Kidney (tissue), 14 donors: ENCODE measurements around the gene CRYBA4. TPM values are rescaled to one million over a fixed set of nuclear protein-coding genes. Genes with fewer than 3 reads are reported as not detected.
A peak's percentile ranks its signal among the peaks of the same experiment; 100 is the strongest.

ENCODE experiments used
- DNase-seq, 5 donors: peaks; one replicate each; pipeline ENCODE4 v3.0.0-alpha.2; 2013 to 2020
- FAIRE-seq: peaks from 2 replicates; lab custom pipeline; 2012; peaks lifted over from hg19 to GRCh38; lab: Jason Lieb, UNC
- H3K27ac ChIP-seq, 2 donors: one replicate each; pipeline ENCODE4 v1.7.0; 2013; ENCODE audit warnings: low read depth in 2 of 2, low read length in 2 of 2, inconsistent platforms in 1 of 2
- H3K27me3 ChIP-seq: one replicate; pipeline ENCODE4 v1.7.1; 2013; ENCODE audit warnings: low read length, inconsistent platforms; ENCODE audit not compliant: control insufficient read depth, insufficient read depth
- H3K36me3 ChIP-seq, 3 donors: one replicate each; pipeline versions ENCODE4 v1.7.0 to v1.7.1; 2013; ENCODE audit warnings: low read length in 3 of 3, control low read depth in 1 of 3, inconsistent platforms in 1 of 3; ENCODE audit not compliant: insufficient read depth in 3 of 3, control insufficient read depth in 2 of 3
- H3K4me1 ChIP-seq, 3 donors: one replicate each; pipeline versions ENCODE4 v1.7.0 to v1.7.1; 2013; ENCODE audit warnings: low read length in 3 of 3, inconsistent platforms in 1 of 3, low read depth in 1 of 3; ENCODE audit not compliant: control insufficient read depth in 2 of 3, insufficient read depth in 2 of 3
- H3K4me3 ChIP-seq, 3 donors: one replicate each; pipeline versions ENCODE4 v1.7.0 to v1.8.1; 2013; ENCODE audit warnings: low read length in 3 of 3, control low read depth in 1 of 3, inconsistent platforms in 1 of 3
- H3K9ac ChIP-seq, 3 donors: one replicate each; pipeline versions ENCODE4 v1.7.0 to v1.7.1; 2013; ENCODE audit warnings: low read length in 3 of 3, control low read depth in 1 of 3, inconsistent platforms in 1 of 3
- H3K9me3 ChIP-seq, 3 donors: one replicate each; pipeline versions ENCODE4 v1.7.0 to v1.7.1; 2013; ENCODE audit warnings: low read length in 3 of 3, control low read depth in 1 of 3, inconsistent platforms in 1 of 3; ENCODE audit not compliant: control insufficient read depth in 2 of 3, insufficient read depth in 1 of 3
- intact Hi-C: fragments of 100-400 bp; cut with DNase I; formaldehyde crosslinking; loops from one replicate; pipeline ENCODE4 v1.11.1; 2022
- polyA plus RNA-seq: library from polyadenylated mRNA; stranded (reverse); fragments of 350-450 nt; fragmentation: Illumina TruSeq; extraction: RNeasy Lipid Tissue Mini Kit (QIAGEN cat#74804); gene quantifications from one replicate; pipeline ENCODE4 v1.2.3, GENCODE V29; 2014; ENCODE audit warnings: low read depth, low replicate concordance; ENCODE audit not compliant: insufficient read depth
- total RNA-seq: library from RNA; stranded (reverse); fragmentation: NEBNext Ultra II Directional; extraction: Animal tissue kit (Norgen Biotek cat#: 25700); gene quantifications from one replicate; pipeline ENCODE4 v1.2.1, GENCODE V29; 2021
- TF ChIP-seq, protein P1 (sequence below): IDR thresholded peaks from 3 replicates; pipeline ENCODE4 v1.5.1; 2012; ENCODE audit warnings: mild to moderate bottlenecking, moderate library complexity, borderline replicate concordance; ENCODE audit not compliant: insufficient read depth; ENCODE audit errors: extremely low read depth
- donor health status: control.
- donor health status: control.
- donor health status: control.
- donor health status: control.
- donor health status: control.
- donor health status: DM: yes; HTN: yes; CAD: no.
- donor health status: Normal renal cell carcinoma (clear cell type).

Gene CRYBA4
- total and polyA plus RNA-seq, 2 donors from 2014 or later = 0.41 TPM; not detected in 1

DNA sequence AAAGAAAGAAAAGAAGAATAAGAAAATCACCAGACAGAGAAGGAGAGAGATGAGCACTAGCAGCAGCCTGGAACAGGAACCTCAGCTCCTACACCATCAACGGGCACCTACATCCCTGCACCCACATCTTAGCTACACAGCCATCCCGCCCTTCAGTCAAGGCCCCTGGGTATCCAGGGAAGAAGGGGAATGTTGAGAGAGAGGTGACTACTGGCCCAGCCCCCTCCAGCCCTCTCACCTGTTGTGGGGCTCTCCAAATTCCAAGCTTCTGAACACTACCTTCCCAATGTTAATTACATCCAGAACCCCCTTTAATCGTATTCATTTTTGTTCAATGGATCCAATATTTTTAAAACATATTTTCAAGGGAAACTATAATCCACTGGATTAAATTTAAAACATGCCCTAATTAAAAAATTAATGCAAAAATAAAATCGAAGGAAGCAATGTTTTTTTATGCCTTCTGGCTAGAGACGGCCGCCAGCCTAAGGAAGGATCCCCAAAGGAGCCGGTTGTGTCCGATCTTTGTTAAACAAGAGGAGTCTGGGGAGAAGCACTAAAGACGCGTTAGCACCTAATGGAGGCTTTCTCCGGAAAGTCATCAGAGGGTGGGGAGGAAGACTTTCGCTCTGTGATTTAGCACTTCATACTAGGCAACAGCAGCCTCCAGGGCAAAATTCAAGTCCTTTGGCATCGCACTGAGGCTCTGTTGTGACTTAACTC lies 41.4 kb upstream of the CRYBA4 start:
- H3K27ac ChIP-seq = no peak overlapping the region
- H3K4me1 ChIP-seq = peaks cover 0 to 3% (median 0%) of the 10 kb centered on the region in 3 donors
- H3K9me3 ChIP-seq = no peaks in the 10 kb centered on the region
- peaks cover 0 to 4% (median 0%) of the 10 kb centered on the region in 3 donors for H3K36me3 ChIP-seq
- FAIRE-seq (no peak), DNase-seq (no peak)
- H3K4me3 ChIP-seq = no peak overlapping the region
- no peak overlapping the region for H3K9ac ChIP-seq
- TF ChIP-seq, protein P1, sequence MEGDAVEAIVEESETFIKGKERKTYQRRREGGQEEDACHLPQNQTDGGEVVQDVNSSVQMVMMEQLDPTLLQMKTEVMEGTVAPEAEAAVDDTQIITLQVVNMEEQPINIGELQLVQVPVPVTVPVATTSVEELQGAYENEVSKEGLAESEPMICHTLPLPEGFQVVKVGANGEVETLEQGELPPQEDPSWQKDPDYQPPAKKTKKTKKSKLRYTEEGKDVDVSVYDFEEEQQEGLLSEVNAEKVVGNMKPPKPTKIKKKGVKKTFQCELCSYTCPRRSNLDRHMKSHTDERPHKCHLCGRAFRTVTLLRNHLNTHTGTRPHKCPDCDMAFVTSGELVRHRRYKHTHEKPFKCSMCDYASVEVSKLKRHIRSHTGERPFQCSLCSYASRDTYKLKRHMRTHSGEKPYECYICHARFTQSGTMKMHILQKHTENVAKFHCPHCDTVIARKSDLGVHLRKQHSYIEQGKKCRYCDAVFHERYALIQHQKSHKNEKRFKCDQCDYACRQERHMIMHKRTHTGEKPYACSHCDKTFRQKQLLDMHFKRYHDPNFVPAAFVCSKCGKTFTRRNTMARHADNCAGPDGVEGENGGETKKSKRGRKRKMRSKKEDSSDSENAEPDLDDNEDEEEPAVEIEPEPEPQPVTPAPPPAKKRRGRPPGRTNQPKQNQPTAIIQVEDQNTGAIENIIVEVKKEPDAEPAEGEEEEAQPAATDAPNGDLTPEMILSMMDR = no peak
- no peaks in the 10 kb centered on the region for H3K27me3 ChIP-seq
- intact Hi-C loops = no loop called here

DNA sequence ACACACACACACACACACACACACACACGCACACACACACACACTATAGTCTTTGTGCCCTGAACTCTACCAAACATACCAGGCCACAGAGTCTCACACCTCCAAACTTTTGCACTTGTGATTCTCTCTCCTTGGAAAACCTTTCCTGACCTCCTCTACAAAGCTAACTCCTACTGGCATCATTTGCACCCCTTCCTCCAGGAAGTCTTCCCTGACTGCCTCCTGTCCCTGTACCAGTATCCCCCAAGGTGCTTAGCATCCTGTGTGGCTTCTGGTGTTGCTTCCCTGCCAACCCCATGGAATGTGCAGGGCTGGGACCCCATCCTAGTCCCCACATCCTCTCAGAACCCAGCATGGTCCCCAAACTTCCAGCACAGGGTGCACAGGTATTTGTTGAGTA lies 40.7 kb upstream of the CRYBA4 start:
- intact Hi-C loops = no loop called here
- Histone ChIP-seq H3K27me3 (no peaks in the 10 kb centered on the region), H3K4me1 (peaks cover 0 to 3% (median 0%) of the 10 kb centered on the region in 3 donors), H3K36me3 (peaks cover 0 to 4% (median 0%) of the 10 kb centered on the region in 3 donors), H3K27ac (no peak overlapping the region), H3K4me3 (no peak overlapping the region), H3K9me3 (no peaks in the 10 kb centered on the region), H3K9ac (no peak overlapping the region)
- DNase-seq (no peak), FAIRE-seq (no peak)
- TF ChIP-seq, protein P1 = no peak

DNA sequence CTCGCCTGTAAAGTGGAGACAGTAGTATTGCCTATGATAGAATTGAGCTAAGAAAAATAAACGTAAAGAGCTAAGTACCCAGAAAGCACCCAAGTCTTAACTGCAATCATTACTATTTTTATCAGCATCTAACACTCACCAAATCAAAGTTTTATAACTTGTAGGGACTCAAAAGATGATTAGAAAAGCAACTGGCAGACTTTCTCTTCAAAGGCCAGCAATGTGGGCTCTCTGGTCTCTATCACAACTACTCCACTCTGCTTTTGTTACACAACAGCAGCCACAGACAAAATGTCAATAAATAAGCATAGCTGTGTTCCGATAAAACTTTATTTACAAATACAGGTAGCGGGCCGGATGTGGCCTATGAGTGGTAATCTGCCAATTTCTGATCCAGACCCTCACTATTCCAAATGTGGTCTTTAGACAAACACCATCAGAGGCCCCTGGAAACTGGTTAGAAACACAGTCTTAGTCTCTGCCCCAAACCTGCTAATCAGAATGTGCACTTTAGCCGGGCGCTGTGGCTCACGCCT lies 40.1 kb upstream of the CRYBA4 start:
- Histone ChIP-seq H3K9me3 (no peaks in the 10 kb centered on the region), H3K9ac (no peak overlapping the region), H3K4me1 (peaks cover 0 to 3% (median 0%) of the 10 kb centered on the region in 3 donors), H3K36me3 (peaks cover 0 to 4% (median 0%) of the 10 kb centered on the region in 3 donors), H3K4me3 (no peak overlapping the region), H3K27ac (no peak overlapping the region), H3K27me3 (no peaks in the 10 kb centered on the region)
- DNase-seq (peak in 1 of 5 donors; percentile 4), FAIRE-seq (no peak)
- intact Hi-C loops = no loop called here
- TF ChIP-seq, protein P1 = no peak
